ENCODE measurements around the gene DKKL1.
A peak's percentile ranks its signal among the peaks of the same experiment; 100 is the strongest.

DKKL1 gene

DNA sequence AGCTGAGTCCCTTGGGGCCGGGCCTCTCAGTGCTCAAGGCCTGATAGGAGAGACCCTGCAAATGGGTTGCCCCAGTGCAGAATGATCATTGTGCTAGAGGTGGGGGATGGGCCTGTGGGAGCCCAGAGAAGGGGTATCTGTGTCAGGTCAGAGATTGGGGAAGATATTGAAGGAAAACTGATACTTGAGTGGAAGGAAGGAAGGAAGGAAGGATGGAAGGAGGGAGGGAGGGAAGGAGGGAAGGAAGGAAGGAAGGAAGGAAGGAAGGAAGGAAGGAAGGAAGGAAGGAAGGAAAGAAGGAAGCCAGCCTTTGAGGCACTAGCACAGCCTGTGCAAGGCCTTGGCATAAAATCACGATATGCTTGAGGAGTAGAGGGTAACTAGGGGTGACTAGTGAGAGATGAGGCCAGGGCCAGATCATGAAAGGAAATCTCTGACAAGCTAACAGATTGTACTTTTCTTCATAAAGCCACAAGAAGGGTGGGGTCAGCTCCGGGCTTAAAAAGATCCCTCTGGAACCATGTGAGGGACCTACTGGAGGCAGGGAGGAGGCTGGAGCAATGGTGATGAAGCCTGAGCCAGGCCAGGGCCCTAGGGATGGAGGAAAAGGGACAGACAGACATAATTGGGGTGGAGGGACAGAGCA, 48.1 kb downstream of the DKKL1 start:
- TF ChIP-seq, protein P1, sequence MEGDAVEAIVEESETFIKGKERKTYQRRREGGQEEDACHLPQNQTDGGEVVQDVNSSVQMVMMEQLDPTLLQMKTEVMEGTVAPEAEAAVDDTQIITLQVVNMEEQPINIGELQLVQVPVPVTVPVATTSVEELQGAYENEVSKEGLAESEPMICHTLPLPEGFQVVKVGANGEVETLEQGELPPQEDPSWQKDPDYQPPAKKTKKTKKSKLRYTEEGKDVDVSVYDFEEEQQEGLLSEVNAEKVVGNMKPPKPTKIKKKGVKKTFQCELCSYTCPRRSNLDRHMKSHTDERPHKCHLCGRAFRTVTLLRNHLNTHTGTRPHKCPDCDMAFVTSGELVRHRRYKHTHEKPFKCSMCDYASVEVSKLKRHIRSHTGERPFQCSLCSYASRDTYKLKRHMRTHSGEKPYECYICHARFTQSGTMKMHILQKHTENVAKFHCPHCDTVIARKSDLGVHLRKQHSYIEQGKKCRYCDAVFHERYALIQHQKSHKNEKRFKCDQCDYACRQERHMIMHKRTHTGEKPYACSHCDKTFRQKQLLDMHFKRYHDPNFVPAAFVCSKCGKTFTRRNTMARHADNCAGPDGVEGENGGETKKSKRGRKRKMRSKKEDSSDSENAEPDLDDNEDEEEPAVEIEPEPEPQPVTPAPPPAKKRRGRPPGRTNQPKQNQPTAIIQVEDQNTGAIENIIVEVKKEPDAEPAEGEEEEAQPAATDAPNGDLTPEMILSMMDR (IDR thresholded peaks at IDR 0.05; ENCODE audit: control extremely low read depth, extremely low read depth, low read depth, missing control alignments), result no peak
- no peak for DNase-seq (ENCODE audit: extremely low spot score)
- POLR2A ChIA-PET, result interaction anchor here (0.6 kb wide), 2 partner anchors 13 to 457 kb away, joined by 3 read pairs; no protein-coding TSS in a partner anchor
- CTCF ChIA-PET, result interaction anchor here (1.0 to 2.5 kb wide), 3 partner anchors 21 to 111 kb away, joined by 3 to 13 read pairs (median 3); no protein-coding TSS in a partner anchor

DNA sequence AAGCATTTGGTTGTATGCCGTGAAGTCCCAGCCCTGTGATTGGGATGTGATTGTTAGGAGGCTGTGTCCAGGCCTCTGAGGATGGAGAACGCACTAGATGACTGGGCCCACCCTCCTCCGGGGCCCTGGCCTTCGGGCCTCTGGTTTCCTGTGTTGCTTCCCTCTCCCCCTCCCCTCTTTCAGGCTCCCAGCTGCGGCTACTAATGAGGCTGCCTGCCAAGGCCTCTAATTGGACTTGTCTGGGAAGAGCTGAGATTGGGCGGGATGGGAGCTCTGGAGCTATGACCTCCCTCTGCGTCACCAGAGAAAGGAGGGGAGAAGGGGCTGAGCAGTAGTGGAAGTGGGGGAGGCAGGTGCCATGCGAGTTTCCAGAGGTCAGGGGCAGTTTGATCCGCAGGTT, 49.7 kb downstream of the DKKL1 start:
- TF ChIP-seq, protein P1 (IDR thresholded peaks at IDR 0.05; ENCODE audit: control extremely low read depth, extremely low read depth, low read depth, missing control alignments), result no peak
- ChIA-PET CTCF (interaction anchor here (1.0 to 2.0 kb wide), 3 partner anchors 17 to 112 kb away, joined by 3 to 14 read pairs (median 3); no protein-coding TSS in a partner anchor), POLR2A (no interaction called here)
- DNase-seq (ENCODE audit: extremely low spot score), result no peak

- CTCF ChIA-PET, result interaction anchor here (1.2 to 2.0 kb wide), 2 partner anchors 23 to 28 kb away, joined by 3 to 14 read pairs; no protein-coding TSS in a partner anchor
Observed at GRCh38 chr19:49414256-49414655, 50.6 kb downstream of the DKKL1 start.

DNA sequence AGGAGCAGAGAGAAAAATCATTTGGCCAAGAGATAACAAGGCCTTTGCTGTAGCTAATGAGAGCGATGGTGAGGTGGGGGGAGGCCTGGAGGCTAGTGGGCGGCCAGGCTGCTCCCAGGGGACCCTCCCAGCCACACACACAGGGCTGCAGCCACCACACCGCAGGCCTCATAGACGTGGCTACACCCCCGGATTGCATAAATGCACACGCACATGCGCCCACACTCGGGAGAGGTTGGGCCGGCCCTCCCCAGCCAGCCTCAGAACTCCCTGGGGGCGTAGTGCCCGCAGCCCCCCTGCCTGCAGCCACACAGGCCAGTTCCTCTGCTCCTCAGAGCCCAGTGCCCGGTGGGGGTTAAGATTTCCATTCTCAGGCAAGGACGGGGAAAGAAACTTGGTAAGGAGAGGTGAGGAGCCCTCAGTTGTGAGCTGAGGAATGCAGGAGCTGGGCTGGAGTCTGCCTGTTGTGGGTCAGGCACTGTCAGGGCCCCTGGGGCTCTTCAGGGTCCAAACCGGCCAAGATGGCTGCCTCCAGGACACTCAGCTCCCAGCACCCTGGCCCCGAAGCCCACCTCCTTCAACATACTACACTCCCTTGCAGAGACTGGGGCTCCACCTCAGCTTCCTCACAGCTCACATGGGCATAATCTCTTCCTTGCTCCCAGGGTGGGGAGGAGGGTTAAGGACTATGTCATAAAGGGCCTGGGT, 51.6 kb downstream of the DKKL1 start:
- ChIA-PET POLR2A (no interaction called here), CTCF (interaction anchor here (0.9 to 2.0 kb wide), 5 partner anchors 22 to 114 kb away, joined by 3 to 14 read pairs (median 3); no protein-coding TSS in a partner anchor)
- TF ChIP-seq, protein P1 (IDR thresholded peaks at IDR 0.05; ENCODE audit: control extremely low read depth, extremely low read depth, low read depth, missing control alignments), result no peak
- DNase-seq (ENCODE audit: extremely low spot score), result peak; percentile 79

More at GRCh38 chr19:49414256-49414655, 50.6 kb downstream of the DKKL1 start:
- no peak for DNase-seq (ENCODE audit: extremely low spot score)
- POLR2A ChIA-PET, result no interaction called here
- TF ChIP-seq, protein P1 (IDR thresholded peaks at IDR 0.05; ENCODE audit: control extremely low read depth, extremely low read depth, low read depth, missing control alignments), result no peak

GRCh38 chr19:49415810-49416200, 52.1 kb downstream of the DKKL1 start:
- POLR2A ChIA-PET, result no interaction called here
- DNase-seq (ENCODE audit: extremely low spot score), result no peak
- TF ChIP-seq, protein P1 (IDR thresholded peaks at IDR 0.05; ENCODE audit: control extremely low read depth, extremely low read depth, low read depth, missing control alignments), result no peak
- CTCF ChIA-PET, result interaction anchor here (0.9 to 1.2 kb wide), 5 partner anchors 12 to 115 kb away, joined by 3 to 4 read pairs (median 3); no protein-coding TSS in a partner anchor

DNA sequence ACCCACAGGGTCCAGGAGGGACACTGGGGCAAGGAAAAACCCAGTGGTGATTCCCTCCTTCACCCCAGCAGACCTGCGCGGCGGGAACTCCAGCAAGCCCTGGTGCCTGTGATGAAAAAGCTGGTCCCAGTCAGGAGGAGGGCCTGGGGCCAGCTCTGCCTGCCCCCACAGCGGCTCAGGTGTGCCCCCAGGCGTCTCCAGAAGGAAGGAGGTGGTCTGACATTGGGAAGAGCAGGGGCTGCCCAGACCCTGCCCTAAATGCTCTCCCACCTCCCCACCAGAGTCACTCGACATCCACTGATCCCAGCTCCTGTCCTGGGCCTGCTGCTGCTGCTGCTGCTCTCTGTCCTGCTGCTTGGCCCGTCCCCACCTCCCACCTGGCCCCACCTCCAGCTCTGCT, 53.4 kb downstream of the DKKL1 start:
- no peak for DNase-seq (ENCODE audit: extremely low spot score)
- TF ChIP-seq, protein P1 (IDR thresholded peaks at IDR 0.05; ENCODE audit: control extremely low read depth, extremely low read depth, low read depth, missing control alignments), result no peak
- CTCF ChIA-PET, result interaction anchor here (1.1 to 2.6 kb wide), 6 partner anchors 10 to 59 kb away, joined by 3 to 11 read pairs (median 4); no protein-coding TSS in a partner anchor
- POLR2A ChIA-PET, result no interaction called here
